B cell (primary cell): Measurements from ENCODE around the gene BST1.

Experiments used
- CTCF ChIP-seq: fragments of 200-600 bp; IDR thresholded peaks from one replicate; pipeline ENCODE4 v1.8.0; 2022; ENCODE audit warnings: antibody characterized with exemption, mild to moderate bottlenecking
- EZH2 ChIP-seq: IDR thresholded peaks from 2 replicates; pipeline ENCODE4 v1.6.1; 2012; ENCODE audit warnings: borderline replicate concordance, low read depth, mild to moderate bottlenecking, moderate library complexity, low read length; ENCODE audit not compliant: insufficient read depth, poor library complexity, severe bottlenecking

- no peak for TF ChIP-seq CTCF
- TF ChIP-seq EZH2 = no peak
Measured at GRCh38 chr4:15714646-15715435, 12.0 kb downstream of the BST1 start.
